ENCODE measurements around the gene TRPC4.

The TRPC4 gene

GRCh38 chr13:37869756-37870488 is at the start of gene TRPC4:
Gene TRPC4 (minus strand): TSS chr13:37869772. CDS start chr13:37783333, 86,439 bp downstream.
- DNase-seq (ENCODE audit: low spot score): peak; percentile 77

GRCh38 chr13:37918751-37919150 is 49.2 kb upstream of the TRPC4 start:
- no peak for DNase-seq (ENCODE audit: low spot score)

- DNase-seq (ENCODE audit: low spot score): no peak
These were observed 48.6 kb upstream of the TRPC4 start for GRCh38 chr13:37918116-37918714.

- peak; percentile 30 for DNase-seq (ENCODE audit: low spot score)
These were observed 45.3 kb upstream of the TRPC4 start for GRCh38 chr13:37914781-37915391.

- no peak for DNase-seq (ENCODE audit: low spot score)
These were observed 41.2 kb upstream of the TRPC4 start for GRCh38 chr13:37910790-37911189.

- DNase-seq (ENCODE audit: low spot score): no peak
These were observed 37.3 kb upstream of the TRPC4 start for GRCh38 chr13:37906880-37907279.

- no peak for DNase-seq (ENCODE audit: low spot score)
These were observed 36.2 kb upstream of the TRPC4 start for GRCh38 chr13:37905736-37906135.

- DNase-seq (ENCODE audit: low spot score): no peak
These were observed 30.2 kb upstream of the TRPC4 start for GRCh38 chr13:37899753-37900152.

GRCh38 chr13:37893321-37893720 is 23.7 kb upstream of the TRPC4 start:
- DNase-seq (ENCODE audit: low spot score): no peak

GRCh38 chr13:37889820-37890219 is 20.2 kb upstream of the TRPC4 start:
- no peak for DNase-seq (ENCODE audit: low spot score)

- no peak for DNase-seq (ENCODE audit: low spot score)
These were observed 19.5 kb upstream of the TRPC4 start for GRCh38 chr13:37889102-37889501.

- DNase-seq (ENCODE audit: low spot score): no peak
These were observed 17.3 kb upstream of the TRPC4 start for GRCh38 chr13:37886879-37887278.

GRCh38 chr13:37884674-37885073 is 15.1 kb upstream of the TRPC4 start:
- no peak for DNase-seq (ENCODE audit: low spot score)

GRCh38 chr13:37884026-37884425 is 14.5 kb upstream of the TRPC4 start:
- DNase-seq (ENCODE audit: low spot score): no peak

- no peak for DNase-seq (ENCODE audit: low spot score)
These were observed 9.3 kb upstream of the TRPC4 start for GRCh38 chr13:37878921-37879320.

- no peak for DNase-seq (ENCODE audit: low spot score)
These were observed 8.9 kb upstream of the TRPC4 start for GRCh38 chr13:37878496-37878895.

GRCh38 chr13:37870895-37871550 is 1.5 kb upstream of the TRPC4 start:
- peak; percentile 35 for DNase-seq (ENCODE audit: low spot score)

- DNase-seq (ENCODE audit: low spot score): no peak
These were observed 895 bp upstream of the TRPC4 start for GRCh38 chr13:37870489-37870845.

GRCh38 chr13:37869506-37869755 is 141 bp downstream of the TRPC4 start:
- DNase-seq (ENCODE audit: low spot score): peak; percentile 28

GRCh38 chr13:37868691-37869505 is 674 bp downstream of the TRPC4 start:
- peak; percentile 30 for DNase-seq (ENCODE audit: low spot score)

- no peak for DNase-seq (ENCODE audit: low spot score)
These were observed 5.9 kb downstream of the TRPC4 start for GRCh38 chr13:37863708-37864107.

- DNase-seq (ENCODE audit: low spot score): no peak
These were observed 34.2 kb downstream of the TRPC4 start for GRCh38 chr13:37835392-37835791.
